Neuronal stem cell (in vitro differentiated cells): Measurements from ENCODE around the gene MCAT.

Experiments used
- DNase-seq: peaks from one replicate; pipeline ENCODE4 v3.0.0-alpha.2; 2013; ENCODE audit warnings: low spot score
- H2AFZ ChIP-seq: one replicate; pipeline ENCODE4 v1.6.1; 2013; ENCODE audit warnings: mild to moderate bottlenecking, low read length, inconsistent platforms
- H2AK5ac ChIP-seq: 2 replicates; pipeline ENCODE4 v1.6.1; 2013; ENCODE audit warnings: low read depth, mild to moderate bottlenecking, inconsistent platforms, low read length, moderate library complexity, mixed read lengths
- H2BK120ac ChIP-seq: 2 replicates; pipeline ENCODE4 v1.6.1; 2013; ENCODE audit warnings: low read depth, mild to moderate bottlenecking, inconsistent platforms, low read length, moderate library complexity, mixed read lengths
- H2BK12ac ChIP-seq: one replicate; pipeline ENCODE4 v1.6.1; 2013; ENCODE audit warnings: low read length, inconsistent platforms
- H2BK15ac ChIP-seq: 2 replicates; pipeline ENCODE4 v1.6.1; 2013; ENCODE audit warnings: mild to moderate bottlenecking, low read length, inconsistent platforms, mixed read lengths
- H2BK5ac ChIP-seq: one replicate; pipeline ENCODE4 v1.6.1; 2013; ENCODE audit warnings: inconsistent platforms, mild to moderate bottlenecking, low read length, moderate library complexity
- H3K14ac ChIP-seq: one replicate; pipeline ENCODE4 v1.6.1; 2013; ENCODE audit warnings: low read length, inconsistent platforms
- H3K18ac ChIP-seq: 2 replicates; pipeline ENCODE4 v1.6.1; 2013; ENCODE audit warnings: low read length, inconsistent platforms
- H3K23ac ChIP-seq: 2 replicates; pipeline ENCODE4 v1.6.1; 2013; ENCODE audit warnings: low read depth, mild to moderate bottlenecking, mixed read lengths, low read length, inconsistent platforms; ENCODE audit not compliant: poor library complexity
- H3K27ac ChIP-seq: replicated peaks from 3 replicates; pipeline ENCODE4 v1.5.1; 2013; ENCODE audit warnings: low read length, inconsistent platforms
- H3K27me3 ChIP-seq, 3 experiments: 2 replicates each; pipeline ENCODE4 v1.6.1; 2013; ENCODE audit warnings: low read length in 3 of 3, mild to moderate bottlenecking in 2 of 3, inconsistent platforms in 1 of 3, low read depth in 1 of 3, mixed read lengths in 1 of 3, moderate library complexity in 1 of 3; ENCODE audit not compliant: control insufficient read depth in 3 of 3, insufficient read depth in 3 of 3
- H3K36me3 ChIP-seq, 2 donors: replicated peaks in 1 of 2; 2 replicates each; pipeline ENCODE4 v1.6.1; 2013; ENCODE audit warnings: low read length in 2 of 2; ENCODE audit not compliant: control insufficient read depth in 2 of 2, insufficient read depth in 2 of 2
- H3K4ac ChIP-seq: 2 replicates; pipeline ENCODE4 v1.6.1; 2013; ENCODE audit warnings: inconsistent platforms, mild to moderate bottlenecking, low read length, moderate library complexity
- H3K4me1 ChIP-seq, 2 donors: 1 replicate in 1 of 2; 2 replicates in 1 of 2; pipeline ENCODE4 v1.6.1; 2013; ENCODE audit warnings: low read length in 2 of 2, low read depth in 1 of 2; ENCODE audit not compliant: control insufficient read depth in 2 of 2, insufficient read depth in 1 of 2
- H3K4me2 ChIP-seq: one replicate; pipeline ENCODE4 v1.6.1; 2013; ENCODE audit warnings: mild to moderate bottlenecking, low read length, inconsistent platforms; ENCODE audit not compliant: insufficient read depth, poor library complexity, severe bottlenecking
- H3K4me3 ChIP-seq, 2 donors: 2 replicates each; pipeline ENCODE4 v1.5.1; 2013; ENCODE audit warnings: low read length in 2 of 2, mild to moderate bottlenecking in 2 of 2, inconsistent platforms in 1 of 2, moderate library complexity in 1 of 2
- H3K79me1 ChIP-seq: one replicate; pipeline ENCODE4 v1.6.1; 2013; ENCODE audit warnings: low read depth, mild to moderate bottlenecking, inconsistent platforms, low read length, moderate library complexity
- H3K9ac ChIP-seq: one replicate; pipeline ENCODE4 v1.6.1; 2013; ENCODE audit warnings: mild to moderate bottlenecking, low read depth, low read length, inconsistent platforms; ENCODE audit not compliant: poor library complexity
- H3K9me3 ChIP-seq, 2 donors: replicated peaks in 1 of 2; 2 replicates each; pipeline versions ENCODE3 to v1.6.1; 2013; ENCODE audit warnings: low read length in 2 of 2, mild to moderate bottlenecking in 2 of 2, inconsistent platforms in 1 of 2, low read depth in 1 of 2, mixed read lengths in 1 of 2, moderate library complexity in 1 of 2; ENCODE audit not compliant: control insufficient read depth in 2 of 2, insufficient read depth in 1 of 2
- H4K8ac ChIP-seq: one replicate; pipeline ENCODE4 v1.6.1; 2013; ENCODE audit warnings: low read depth, mild to moderate bottlenecking, inconsistent platforms, low read length, moderate library complexity
- H4K91ac ChIP-seq: one replicate; pipeline ENCODE4 v1.6.1; 2013; ENCODE audit warnings: low read length, low read depth, mild to moderate bottlenecking, inconsistent platforms; ENCODE audit not compliant: poor library complexity
- WGBS, 2 donors: extraction: QIAGEN DNeasy Blood & Tissue Kit; methylation state at CpG; one replicate each; pipeline ENCODE4 v1.1.7; 2013; ENCODE audit warnings: missing lambda C conversion rate in 2 of 2, mixed read lengths in 1 of 2; ENCODE audit not compliant: insufficient read length in 2 of 2, insufficient replicate concordance in 1 of 2; ENCODE audit errors: extremely low coverage in 2 of 2; 5-methylcytosine and 5-hydroxymethylcytosine counted together

MCAT gene

GRCh38 chr22:43183496-43184277 lies 40.5 kb upstream of the MCAT start:
- Histone ChIP-seq H2AFZ (no peak overlapping the region), H2BK120ac (no peak overlapping the region), H3K23ac (peak overlapping the region; percentile 14), H3K9me3 (peaks cover 0 to 4% of the 10 kb centered on the region in 2 donors), H3K18ac (peak overlapping the region; percentile 19), H3K4me1 (peaks cover 10 to 13% of the 10 kb centered on the region in 2 donors), H3K4me3 (no peak overlapping the region), H4K8ac (no peak overlapping the region), H2AK5ac (no peak overlapping the region), H3K14ac (peak overlapping the region; percentile 84), H2BK5ac (no peak overlapping the region), H3K27ac (no peak overlapping the region), H3K9ac (no peak overlapping the region), H4K91ac (peak overlapping the region; percentile 53), H3K79me1 (peaks cover 20% of the 10 kb centered on the region), H2BK15ac (no peak overlapping the region), H2BK12ac (no peak overlapping the region), H3K4ac (no peak overlapping the region), H3K4me2 (no peak overlapping the region), H3K36me3 (peaks cover 36 to 42% of the 10 kb centered on the region in 2 donors), H3K27me3 (no peaks in the 10 kb centered on the region)
- no peak for DNase-seq
- no CpG with 5 or more reads among the region's 12 CpGs for WGBS, 2 donors

- Histone ChIP-seq H3K4me3 (no peak overlapping the region), H2BK120ac (no peak overlapping the region)
These were observed 39.5 kb upstream of the MCAT start for GRCh38 chr22:43182726-43183125.

GRCh38 chr22:43182118-43182517 lies 38.9 kb upstream of the MCAT start:
- Histone ChIP-seq H2BK15ac (no peak overlapping the region), H3K4me3 (no peak overlapping the region), H3K27me3 (no peaks in the 10 kb centered on the region), H3K4me1 (peaks cover 10% of the 10 kb centered on the region in 2 donors), H3K4me2 (no peak overlapping the region), H3K27ac (no peak overlapping the region), H3K4ac (no peak overlapping the region), H2AFZ (no peak overlapping the region), H2BK120ac (no peak overlapping the region), H4K8ac (no peak overlapping the region), H3K79me1 (peaks cover 22% of the 10 kb centered on the region), H3K23ac (peak overlapping the region; percentile 73), H4K91ac (no peak overlapping the region), H2BK5ac (no peak overlapping the region), H3K9me3 (peaks cover 0 to 4% of the 10 kb centered on the region in 2 donors), H2AK5ac (no peak overlapping the region), H3K9ac (no peak overlapping the region), H3K14ac (no peak overlapping the region), H3K18ac (no peak overlapping the region), H2BK12ac (peak overlapping the region; percentile 19), H3K36me3 (peaks cover 41 to 53% of the 10 kb centered on the region in 2 donors)
- DNase-seq: no peak
- WGBS, 2 donors: no CpG with 5 or more reads among the region's 10 CpGs

More at GRCh38 chr22:43182726-43183125, 39.5 kb upstream of the MCAT start:
- H4K91ac ChIP-seq: no peak overlapping the region
- H3K18ac ChIP-seq: no peak overlapping the region
- H3K4ac ChIP-seq: no peak overlapping the region
- H3K4me2 ChIP-seq: no peak overlapping the region
- H2BK15ac ChIP-seq: no peak overlapping the region
- no peak overlapping the region for H2BK12ac ChIP-seq
- H2AFZ ChIP-seq: no peak overlapping the region
- no peak overlapping the region for H3K14ac ChIP-seq
- H2BK5ac ChIP-seq: no peak overlapping the region
- H4K8ac ChIP-seq: no peak overlapping the region
- H3K9ac ChIP-seq: no peak overlapping the region
- H2AK5ac ChIP-seq: no peak overlapping the region
- H3K27me3 ChIP-seq: no peaks in the 10 kb centered on the region
- no CpG with 5 or more reads among the region's 17 CpGs for WGBS, 2 donors
- DNase-seq: no peak
- peak overlapping the region; percentile 73 for H3K23ac ChIP-seq
- H3K27ac ChIP-seq: no peak overlapping the region
- peaks cover 10 to 11% of the 10 kb centered on the region in 2 donors for H3K4me1 ChIP-seq
- H3K9me3 ChIP-seq: peaks cover 0 to 4% of the 10 kb centered on the region in 2 donors
- H3K79me1 ChIP-seq: peaks cover 22% of the 10 kb centered on the region
- peaks cover 38 to 47% of the 10 kb centered on the region in 2 donors for H3K36me3 ChIP-seq

GRCh38 chr22:43181321-43182076 lies 38.3 kb upstream of the MCAT start:
- Histone ChIP-seq H3K23ac (peak overlapping the region; percentile 65), H3K36me3 (peaks cover 44 to 58% of the 10 kb centered on the region in 2 donors), H3K79me1 (peaks cover 22% of the 10 kb centered on the region), H3K27ac (no peak overlapping the region), H2BK120ac (no peak overlapping the region), H3K9me3 (peaks cover 0 to 4% of the 10 kb centered on the region in 2 donors), H3K4ac (no peak overlapping the region), H3K27me3 (no peaks in the 10 kb centered on the region), H3K18ac (no peak overlapping the region), H3K14ac (peak overlapping the region; percentile 51), H2BK15ac (no peak overlapping the region), H2AFZ (no peak overlapping the region), H3K4me3 (no peak overlapping the region), H2BK5ac (no peak overlapping the region), H2AK5ac (no peak overlapping the region), H4K8ac (no peak overlapping the region), H2BK12ac (peak overlapping the region; percentile 22), H3K9ac (no peak overlapping the region), H4K91ac (no peak overlapping the region), H3K4me2 (no peak overlapping the region), H3K4me1 (peaks cover 10% of the 10 kb centered on the region in 2 donors)
- no CpG with 5 or more reads among the region's 13 CpGs for WGBS, 2 donors
- DNase-seq: no peak
